Measurements from ENCODE around the gene HEY2.
A peak's percentile ranks its signal among the peaks of the same experiment; 100 is the strongest.
"Not testable (repeated sequence)": the region's sequence is repeated elsewhere in the genome, so short reads cannot be mapped to it uniquely, and the experiment has no call there.

HEY2 gene

DNA sequence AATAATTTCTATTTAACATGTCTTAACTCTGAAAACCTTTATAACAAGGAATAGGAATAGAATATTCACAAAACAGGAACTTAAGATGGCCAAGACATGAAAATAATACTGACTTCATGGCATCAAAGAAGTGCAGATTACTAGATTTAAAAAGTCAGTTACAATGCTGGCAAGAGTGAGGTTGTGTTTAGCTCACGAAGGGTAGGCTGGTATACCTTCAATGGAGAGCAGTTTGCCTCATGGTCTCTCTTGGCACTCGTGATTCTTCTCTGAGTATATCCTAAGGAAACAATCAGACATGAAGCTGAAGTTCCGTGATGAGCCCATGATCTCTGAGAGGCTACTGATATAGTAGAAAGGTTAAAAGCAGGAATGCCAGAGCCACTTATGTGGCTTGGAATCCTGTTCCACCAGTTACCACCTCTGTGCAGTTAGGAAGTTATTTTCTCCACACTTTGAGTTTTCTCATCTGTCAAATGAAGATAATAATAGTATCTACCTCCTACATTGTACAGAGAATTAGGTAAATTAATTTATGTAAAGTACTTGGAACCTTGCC lies 48.5 kb downstream of the HEY2 start:
- DNase-seq: no peak

DNA sequence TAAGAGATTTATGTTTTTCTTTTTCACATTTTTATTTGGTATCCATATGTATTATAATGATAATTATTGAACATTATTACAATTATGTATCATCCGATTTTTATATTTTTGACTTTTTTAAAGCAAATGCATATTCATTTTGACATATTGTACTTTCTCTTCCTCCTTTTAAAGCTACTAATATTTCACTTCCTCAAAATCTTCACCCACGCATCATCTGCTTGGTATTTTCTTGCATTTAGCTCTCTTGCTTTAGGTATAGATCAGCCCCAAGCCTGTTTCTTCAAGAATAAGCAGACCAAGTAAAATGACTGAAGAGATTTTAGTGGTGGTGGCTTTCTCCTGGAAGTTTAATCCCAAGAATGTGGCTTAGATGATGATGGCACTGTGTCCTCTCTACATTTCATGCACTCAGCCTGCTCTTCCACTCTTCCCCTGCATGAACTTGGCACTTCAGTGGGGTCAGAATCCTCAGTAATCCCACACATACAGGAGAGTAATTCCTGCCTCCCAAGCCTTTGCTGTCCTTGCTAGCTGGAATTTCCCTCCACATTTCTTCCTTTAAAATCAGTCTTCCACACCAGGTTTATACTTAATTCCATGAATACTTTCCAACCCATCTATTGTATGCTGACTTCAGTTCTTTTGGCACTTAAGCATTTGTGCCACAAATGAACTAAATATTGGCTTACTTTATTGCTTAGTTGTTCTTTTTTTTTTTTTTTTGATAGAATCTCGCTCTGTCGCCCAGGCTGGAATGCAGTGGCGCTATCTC lies 49.5 kb downstream of the HEY2 start:
- no peak for DNase-seq

DNA sequence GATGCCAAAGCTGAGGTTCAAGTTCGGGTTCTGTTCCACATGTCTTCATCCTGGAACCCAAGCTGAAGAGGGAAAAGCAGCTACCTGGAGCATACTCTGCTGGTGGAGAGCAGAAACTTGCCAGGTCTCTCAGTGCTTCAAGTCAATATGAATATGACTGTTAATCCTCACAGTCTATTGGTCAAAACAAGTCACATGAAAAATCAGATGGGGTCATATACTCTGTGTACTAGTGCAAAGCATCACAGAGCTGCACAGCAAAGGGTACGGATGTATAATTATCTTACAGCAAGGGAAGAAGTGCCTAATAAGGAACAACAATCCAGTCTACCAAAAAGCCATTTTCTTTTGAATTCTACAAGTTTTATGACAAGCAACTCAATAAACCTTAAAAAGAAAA lies 53.0 kb downstream of the HEY2 start:
- no peak for DNase-seq

DNA sequence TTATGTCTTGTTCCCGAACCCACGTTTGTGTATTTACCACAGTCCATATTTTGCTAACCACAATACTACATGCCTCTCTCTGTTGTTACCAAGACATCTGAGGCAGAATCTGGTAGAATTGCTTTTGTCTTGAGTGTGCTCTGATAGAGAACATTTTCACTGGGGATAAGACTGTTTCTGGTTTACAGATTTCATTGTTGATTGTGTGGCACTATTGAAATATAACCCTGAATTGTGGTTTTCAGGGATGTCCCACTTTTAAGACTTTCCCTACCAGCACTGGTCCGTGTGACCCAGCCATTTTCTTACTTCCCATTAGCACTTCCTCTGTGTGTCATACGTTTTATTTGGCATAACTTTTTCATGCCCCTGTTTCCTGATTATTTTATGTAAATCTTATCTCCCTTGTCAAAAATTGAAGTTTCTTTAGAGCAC lies 53.5 kb downstream of the HEY2 start:
- no peak for DNase-seq

- peak; percentile 32 for DNase-seq
These were observed 54.8 kb downstream of the HEY2 start for GRCh38 chr6:125804264-125804663.

DNA sequence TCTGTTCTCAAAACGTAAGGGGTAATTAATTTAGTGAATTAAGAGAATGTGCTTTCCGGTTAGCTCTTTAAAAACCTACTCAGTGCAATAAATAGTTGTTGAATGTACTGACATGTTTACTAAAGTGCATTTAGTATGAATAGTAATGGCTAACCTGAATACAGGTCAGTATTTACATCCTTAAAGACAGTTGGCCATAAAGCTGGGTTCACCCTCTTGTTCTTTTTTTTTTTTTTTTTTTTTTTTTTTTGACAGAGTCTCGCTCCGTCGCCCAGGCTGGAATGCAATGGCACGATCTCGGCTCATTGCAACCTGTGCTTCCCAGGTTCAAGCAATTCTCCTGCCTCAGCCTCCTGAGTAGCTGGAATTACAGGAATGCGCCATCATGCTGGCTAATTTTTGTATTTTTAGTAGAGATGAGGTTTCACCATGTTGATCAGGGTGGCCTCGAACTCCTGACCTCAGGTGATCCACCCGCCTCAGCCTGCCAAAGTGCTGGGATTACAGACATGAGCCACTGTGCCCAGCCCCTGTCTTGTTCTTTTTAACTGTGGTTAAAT lies 55.5 kb downstream of the HEY2 start:
- not testable (repeated sequence) for DNase-seq

DNA sequence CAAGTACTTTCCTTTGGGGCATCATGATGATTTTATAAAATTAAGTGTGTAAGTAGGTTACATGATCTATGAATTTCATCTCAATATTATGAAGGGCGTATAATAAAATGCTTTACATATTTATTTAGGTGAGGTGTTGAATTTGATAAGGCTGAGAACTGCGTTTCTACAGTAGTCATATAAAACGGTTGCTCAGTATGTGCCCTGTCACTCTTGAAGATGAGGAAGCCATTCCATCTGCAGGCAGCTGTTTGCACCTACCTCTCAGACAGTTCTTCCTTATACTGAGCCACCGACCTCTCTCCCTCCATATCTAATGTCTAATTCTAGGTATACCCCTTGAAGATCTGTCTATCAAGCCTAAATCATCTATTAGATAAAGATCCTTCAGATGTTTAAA lies 57.4 kb downstream of the HEY2 start:
- no peak for DNase-seq

GRCh38 chr6:125807293-125807692 lies 57.9 kb downstream of the HEY2 start:
- DNase-seq: no peak

DNA sequence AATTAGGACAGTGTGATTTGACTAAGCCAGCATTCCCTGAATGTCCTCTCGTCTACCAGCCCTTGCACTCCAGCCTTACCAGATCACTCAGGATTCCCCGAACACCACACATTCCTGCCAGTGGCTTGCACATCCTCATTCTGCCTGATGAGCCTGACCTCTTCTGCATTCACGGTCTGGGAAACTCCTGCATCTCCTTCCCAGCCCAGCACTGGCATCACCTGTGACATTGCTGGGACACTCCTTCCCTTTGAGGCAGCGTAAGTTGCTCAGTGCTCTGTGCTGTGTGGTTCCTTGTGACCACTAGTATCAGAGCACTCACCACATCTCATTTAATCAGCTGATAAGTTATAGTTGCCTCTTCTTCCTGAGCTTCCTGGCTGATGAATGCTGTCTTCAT lies 58.6 kb downstream of the HEY2 start:
- peak; percentile 28 for DNase-seq

DNA sequence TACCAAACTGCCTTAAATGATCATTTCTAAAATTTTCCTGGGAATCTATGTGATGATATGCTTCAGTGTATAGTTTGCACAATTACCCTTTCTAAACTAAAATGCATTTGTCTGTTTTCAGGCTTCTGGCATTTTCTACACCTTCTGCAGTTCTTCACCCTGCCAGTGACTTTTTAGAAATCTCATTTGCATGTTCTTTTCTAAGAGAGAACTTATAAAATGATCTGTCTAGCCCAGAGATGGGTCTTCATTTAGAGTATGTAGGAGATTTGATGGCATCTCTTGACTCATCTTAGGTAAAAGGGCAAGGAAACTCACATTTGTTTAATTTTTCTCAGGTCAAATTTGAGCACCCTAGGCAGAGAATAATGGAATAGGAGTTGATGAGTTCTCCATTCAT lies 59.2 kb downstream of the HEY2 start:
- DNase-seq: no peak

- DNase-seq: peak; percentile 79
These were observed 60.2 kb downstream of the HEY2 start for GRCh38 chr6:125809570-125810170.

GRCh38 chr6:125810445-125810844 lies 61.0 kb downstream of the HEY2 start:
- DNase-seq: peak; percentile 98

All from NCI-H69 (cell line).